GM19238 (cell line): ENCODE measurements around the gene NDST1.

ENCODE experiments used
- DNase-seq: peaks from one replicate; pipeline ENCODE4 v3.0.0; 2011; ENCODE audit warnings: low spot score; ENCODE audit not compliant: insufficient read length

Gene NDST1

GRCh38 chr5:150585781-150586341, 77.9 kb downstream of the NDST1 start:
- no peak for DNase-seq

GRCh38 chr5:150587016-150587415, 79.1 kb downstream of the NDST1 start:
- no peak for DNase-seq

- DNase-seq = no peak
These were observed 80.1 kb downstream of the NDST1 start for GRCh38 chr5:150587856-150588595.

- DNase-seq = no peak
These were observed 80.6 kb downstream of the NDST1 start for GRCh38 chr5:150588596-150588890.

GRCh38 chr5:150589862-150590601, 82.1 kb downstream of the NDST1 start:
- no peak for DNase-seq

- DNase-seq = no peak
These were observed 83.2 kb downstream of the NDST1 start for GRCh38 chr5:150590979-150591695.

- DNase-seq = no peak
These were observed 85.7 kb downstream of the NDST1 start for GRCh38 chr5:150593593-150593992.

- DNase-seq = no peak
These were observed 86.1 kb downstream of the NDST1 start for GRCh38 chr5:150593996-150594395.

GRCh38 chr5:150595466-150596031, 87.6 kb downstream of the NDST1 start:
- no peak for DNase-seq

- DNase-seq = no peak
These were observed 88.4 kb downstream of the NDST1 start for GRCh38 chr5:150596313-150596712.

- no peak for DNase-seq
These were observed 88.9 kb downstream of the NDST1 start for GRCh38 chr5:150596826-150597225.

GRCh38 chr5:150598006-150598405, 90.1 kb downstream of the NDST1 start:
- DNase-seq = no peak

GRCh38 chr5:150598821-150599273, 90.9 kb downstream of the NDST1 start:
- DNase-seq = no peak

GRCh38 chr5:150599281-150599680, 91.3 kb downstream of the NDST1 start:
- no peak for DNase-seq

GRCh38 chr5:150599917-150600511, 92.1 kb downstream of the NDST1 start:
- no peak for DNase-seq

- no peak for DNase-seq
These were observed 92.9 kb downstream of the NDST1 start for GRCh38 chr5:150600616-150601490.

GRCh38 chr5:150601491-150602345, 93.8 kb downstream of the NDST1 start:
- no peak for DNase-seq

- no peak for DNase-seq
These were observed 95.1 kb downstream of the NDST1 start for GRCh38 chr5:150603052-150603451.

- DNase-seq = no peak
These were observed 95.6 kb downstream of the NDST1 start for GRCh38 chr5:150603491-150603890.
